GM18502 (cell line): Measurements from ENCODE around the gene CREB3L4.

ENCODE experiments used
- ATAC-seq: cut with Tn5 transposase; IDR thresholded peaks from one replicate; pipeline ENCODE4 v1.9.1; 2021; ENCODE audit warnings: mild to moderate bottlenecking; ENCODE audit not compliant: unreplicated experiment, poor library complexity

CREB3L4 gene

GRCh38 chr1:153936011-153936802, 31.5 kb upstream of the CREB3L4 start:
- ATAC-seq = no peak

GRCh38 chr1:153937331-153937730, 30.4 kb upstream of the CREB3L4 start:
- ATAC-seq = no peak

- ATAC-seq = no peak
Measured at GRCh38 chr1:153938996-153939395, 28.7 kb upstream of the CREB3L4 start.

- no peak for ATAC-seq
Measured at GRCh38 chr1:153939476-153939875, 28.2 kb upstream of the CREB3L4 start.

GRCh38 chr1:153940756-153941155, 26.9 kb upstream of the CREB3L4 start:
- ATAC-seq = no peak

- no peak for ATAC-seq
Measured at GRCh38 chr1:153941826-153942725, 25.6 kb upstream of the CREB3L4 start.

- no peak for ATAC-seq
Measured at GRCh38 chr1:153942766-153943549, 24.7 kb upstream of the CREB3L4 start.

- no peak for ATAC-seq
Measured at GRCh38 chr1:153944005-153944826, 23.5 kb upstream of the CREB3L4 start.

GRCh38 chr1:153944827-153945117, 22.9 kb upstream of the CREB3L4 start:
- no peak for ATAC-seq

GRCh38 chr1:153945131-153945794, 22.4 kb upstream of the CREB3L4 start:
- ATAC-seq = no peak

- ATAC-seq = peak; percentile 73
Measured at GRCh38 chr1:153945795-153946621, 21.7 kb upstream of the CREB3L4 start.

GRCh38 chr1:153946622-153947241, 21.0 kb upstream of the CREB3L4 start, which contains the start of gene DENND4B:
TSS of gene DENND4B (minus strand) at chr1:153946718. CDS start at chr1:153944374, 2,344 bp downstream.
- ATAC-seq = peak; percentile 58

- ATAC-seq = no peak
Measured at GRCh38 chr1:153951183-153951582, 16.5 kb upstream of the CREB3L4 start.

- ATAC-seq = no peak
Measured at GRCh38 chr1:153951801-153952200, 15.9 kb upstream of the CREB3L4 start.

- no peak for ATAC-seq
Measured at GRCh38 chr1:153953859-153954365, 13.8 kb upstream of the CREB3L4 start.

GRCh38 chr1:153954826-153955225, 12.9 kb upstream of the CREB3L4 start:
- no peak for ATAC-seq

- ATAC-seq = no peak
Measured at GRCh38 chr1:153956997-153957715, 10.5 kb upstream of the CREB3L4 start.
